ENCODE data around the gene ALS2CL. TPM values are rescaled to one million over a fixed set of nuclear protein-coding genes. Genes with fewer than 3 reads are reported as not detected.

ALS2CL gene
- total and polyA plus RNA-seq, 10 of the 15 experiments (the other 5 are each of a cell fraction or from before 2014, with no cell fraction given) = 0.01 to 0.05 TPM; not detected in 8

- TF ChIP-seq MEF2A (IDR thresholded peaks at IDR 0.05; ENCODE audit: insufficient read depth, low read depth, low read length) (no peak), RELA (IDR thresholded peaks at IDR 0.05; ENCODE audit: borderline replicate concordance, partially characterized antibody) (peak; percentile 90), MAX (IDR thresholded peaks at IDR 0.05; ENCODE audit: low read depth, low read length) (no peak), JUNB (IDR thresholded peaks at IDR 0.05) (no peak), HDGF (IDR thresholded peaks at IDR 0.05) (peak; percentile 78; the same call in 1 of the 2 replicates), RELB (IDR thresholded peaks at IDR 0.05; ENCODE audit: low read depth) (peak; percentile 88), ZNF687 (IDR thresholded peaks at IDR 0.05) (peak; percentile 95), WRNIP1 (IDR thresholded peaks at IDR 0.05; ENCODE audit: borderline replicate concordance, low read depth, low read length) (no peak), ATF3 (IDR thresholded peaks at IDR 0.05; ENCODE audit: borderline replicate concordance, extremely low read depth, low read depth, low read length) (no peak), NBN (IDR thresholded peaks at IDR 0.05) (0 out of 2 replicates have a peak, but pooled peaks have one; percentile 39), ZBTB40 (IDR thresholded peaks at IDR 0.05; ENCODE audit: borderline replicate concordance) (no peak), CREB1 (IDR thresholded peaks at IDR 0.05; ENCODE audit: low read depth) (0 out of 2 replicates have a peak, but pooled peaks have one; percentile 40), IKZF1 (conservative IDR thresholded peaks at IDR 0.05) (peak; percentile 95), CHD4 (IDR thresholded peaks at IDR 0.05) (no peak), TCF3 (IDR thresholded peaks at IDR 0.05; ENCODE audit: borderline replicate concordance, insufficient read depth, low read depth, low read length) (0 out of 2 replicates have a peak, but pooled peaks have one; percentile 32), CBX3 (IDR thresholded peaks at IDR 0.05; ENCODE audit: borderline replicate concordance, low read depth) (no peak)
These were observed 20.5 kb upstream of the ALS2CL start (continued) for GRCh38 chr3:46713898-46714552.
